Loucy (cell line): ENCODE measurements around the gene SLC38A10.

Source experiments
- EZH2phosphoT487 ChIP-seq: fragments of 200-600 bp; IDR thresholded peaks from 2 replicates; pipeline ENCODE4 v1.6.1; 2018; ENCODE audit warnings: antibody characterized with exemption, mild to moderate bottlenecking, moderate library complexity, borderline replicate concordance
- TF ChIP-seq, protein P1 (sequence below): fragments of 200-600 bp; sonication (generic); conservative IDR thresholded peaks from 2 replicates; pipeline ENCODE4 v1.5.1; 2014; ENCODE audit warnings: mild to moderate bottlenecking, antibody characterized with exemption, low read length

DNA sequence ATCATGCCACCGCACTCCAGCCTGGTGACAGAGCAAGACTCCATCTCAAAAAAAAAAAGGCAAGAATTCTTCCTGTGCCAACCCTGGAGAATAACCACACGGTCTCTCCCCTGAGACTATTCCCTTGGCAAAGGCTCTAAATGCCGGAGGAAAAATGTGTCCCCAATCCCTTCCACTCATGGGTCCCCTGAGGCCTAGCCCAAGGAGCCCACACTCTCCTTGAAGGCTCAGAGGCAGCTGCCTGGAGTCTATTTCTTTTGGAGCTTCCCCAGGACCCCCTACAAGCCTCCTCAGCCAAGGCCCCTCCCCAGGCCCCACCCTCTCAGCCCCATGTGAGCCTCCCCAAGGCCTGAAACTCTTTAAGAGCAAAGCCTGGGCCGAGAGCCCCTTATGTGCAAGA, 88.9 kb downstream of the SLC38A10 start:
- TF ChIP-seq, protein P1, sequence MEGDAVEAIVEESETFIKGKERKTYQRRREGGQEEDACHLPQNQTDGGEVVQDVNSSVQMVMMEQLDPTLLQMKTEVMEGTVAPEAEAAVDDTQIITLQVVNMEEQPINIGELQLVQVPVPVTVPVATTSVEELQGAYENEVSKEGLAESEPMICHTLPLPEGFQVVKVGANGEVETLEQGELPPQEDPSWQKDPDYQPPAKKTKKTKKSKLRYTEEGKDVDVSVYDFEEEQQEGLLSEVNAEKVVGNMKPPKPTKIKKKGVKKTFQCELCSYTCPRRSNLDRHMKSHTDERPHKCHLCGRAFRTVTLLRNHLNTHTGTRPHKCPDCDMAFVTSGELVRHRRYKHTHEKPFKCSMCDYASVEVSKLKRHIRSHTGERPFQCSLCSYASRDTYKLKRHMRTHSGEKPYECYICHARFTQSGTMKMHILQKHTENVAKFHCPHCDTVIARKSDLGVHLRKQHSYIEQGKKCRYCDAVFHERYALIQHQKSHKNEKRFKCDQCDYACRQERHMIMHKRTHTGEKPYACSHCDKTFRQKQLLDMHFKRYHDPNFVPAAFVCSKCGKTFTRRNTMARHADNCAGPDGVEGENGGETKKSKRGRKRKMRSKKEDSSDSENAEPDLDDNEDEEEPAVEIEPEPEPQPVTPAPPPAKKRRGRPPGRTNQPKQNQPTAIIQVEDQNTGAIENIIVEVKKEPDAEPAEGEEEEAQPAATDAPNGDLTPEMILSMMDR = no peak
- TF ChIP-seq EZH2phosphoT487 = no peak
